ENCODE data around the gene EFHC1. TPM values are rescaled to one million over a fixed set of nuclear protein-coding genes. Genes with fewer than 3 reads are reported as not detected.

EFHC1 gene
- total RNA-seq, 1 experiment from 2014 or later, result 13.2 TPM

- no peaks in the 10 kb centered on the region for H4K20me1 ChIP-seq (ENCODE audit: control insufficient read depth, insufficient read depth, insufficient read length)
- H3K27ac Mint-ChIP-seq, result peak overlapping the region in 2 of 3 experiments; percentile 19 to 66; a peak in 3 of 7 replicates
- H2AFZ ChIP-seq (ENCODE audit: low read length), result no peak overlapping the region
- no peak overlapping the region for H3K27ac ChIP-seq (ENCODE audit: insufficient read length, low read depth, low read length)
- no peak for DNase-seq
- no peak overlapping the region for H2BK20ac ChIP-seq (ENCODE audit: low read depth, low read length, poor library complexity, severe bottlenecking)
- H3K9me3 Mint-ChIP-seq, result peaks cover 0 to 2% of the 10 kb centered on the region in 2 experiments; a peak in 1 of 5 replicates
- no peak overlapping the region for H3K14ac ChIP-seq (ENCODE audit: insufficient read depth, low read length)
- no peaks in the 10 kb centered on the region for H3K79me2 ChIP-seq (ENCODE audit: insufficient read depth, low read length)
- no peak overlapping the region for H2BK15ac ChIP-seq (ENCODE audit: low read depth, low read length)
- no peak overlapping the region for H3K4me2 ChIP-seq (ENCODE audit: insufficient read depth, insufficient read length, low read length)
- no peaks in the 10 kb centered on the region; the same call in 1 of the 2 replicates for H3K27me3 Mint-ChIP-seq (ENCODE audit: low read depth)
- H4K8ac ChIP-seq (replicated peaks; ENCODE audit: insufficient read length, low read depth, low read length), result no peak overlapping the region
- H2BK12ac ChIP-seq (ENCODE audit: insufficient read length, low read depth, low read length), result no peak overlapping the region
- H3T11ph ChIP-seq (ENCODE audit: low read length), result no peak overlapping the region
- no peak overlapping the region for H3K4me3 Mint-ChIP-seq
- no peaks in the 10 kb centered on the region for H3K23me2 ChIP-seq (ENCODE audit: insufficient read length, low read depth, low read length, poor library complexity, severe bottlenecking)
- H4K91ac ChIP-seq (ENCODE audit: insufficient read length, low read depth, low read length), result no peak overlapping the region
- no peak overlapping the region for H3K23ac ChIP-seq (ENCODE audit: insufficient read length, low read depth, low read length)
- H2BK120ac ChIP-seq (ENCODE audit: low read depth, low read length, poor library complexity, severe bottlenecking), result no peak overlapping the region
- no peak for TF ChIP-seq CTCF (conservative IDR thresholded peaks at IDR 0.05)
- H3K9ac ChIP-seq (ENCODE audit: extremely low read depth, insufficient read length, low read length), result no peak overlapping the region
- H2AK5ac ChIP-seq (ENCODE audit: insufficient read length, low read length), result no peak overlapping the region
- no peak overlapping the region for H3K18ac ChIP-seq (ENCODE audit: insufficient read length, low read depth, low read length)
- H3K27me3 ChIP-seq (ENCODE audit: insufficient read depth, low read length), result no peaks in the 10 kb centered on the region
- H3K4ac ChIP-seq (ENCODE audit: low read depth, low read length), result no peak overlapping the region
- no peaks in the 10 kb centered on the region for H3K4me1 ChIP-seq (ENCODE audit: insufficient read depth, low read length)
- no peak overlapping the region for H3K56ac ChIP-seq (ENCODE audit: insufficient read length, low read depth, low read length)
- H3K79me1 ChIP-seq (ENCODE audit: insufficient read depth, low read depth, low read length, poor library complexity, severe bottlenecking), result no peaks in the 10 kb centered on the region
- H4K5ac ChIP-seq (ENCODE audit: insufficient read length, low read depth, low read length), result no peak overlapping the region
- H2BK5ac ChIP-seq (ENCODE audit: insufficient read length, low read length), result no peak overlapping the region
- peaks cover 26 to 28% of the 10 kb centered on the region in 2 experiments for H3K4me1 Mint-ChIP-seq
- WGBS (ENCODE audit: extremely low coverage, insufficient read length, low lambda C conversion rate), result no CpG with 5 or more reads among the region's 11 CpGs
- peaks cover 13 to 17% (median 13%) of the 10 kb centered on the region in 3 experiments for H3K36me3 Mint-ChIP-seq (ENCODE audit: insufficient read depth in 1 of 3, low read depth in 3 of 3)
- H3K9me3 ChIP-seq (ENCODE audit: control insufficient read depth, low read depth, low read length), result no peaks in the 10 kb centered on the region
These were observed 78.4 kb downstream of the EFHC1 start for GRCh38 chr6:52498538-52499017.

Measured in H9 (cell line).